Psoas muscle (tissue), 7 donors: ENCODE measurements around the gene PABPC3. TPM values are rescaled to one million over a fixed set of nuclear protein-coding genes. Genes with fewer than 3 reads are reported as not detected.

ENCODE experiments used
- polyA plus RNA-seq, 3 donors: library from polyadenylated mRNA; stranded (reverse); fragments of 200-250 nt; gene quantifications; one replicate each; pipeline ENCODE4 v1.2.3, GENCODE V29; 2013
- total RNA-seq, 4 donors: library from RNA; stranded (reverse); fragmentation: NEBNext Ultra II Directional in 2 of 4; extraction: Animal tissue kit (Norgen Biotek cat#: 25700) in 2 of 4; gene quantifications; one replicate each; pipeline versions ENCODE4 v1.2.1 to v1.2.4, GENCODE V29; 2021 to 2023
- donor health status: healthy with polysubstance abuse.
- donor health status: DM: no; HTN: no; CAD: no; lungs with moderate emphysema.
- donor health status: Bipolar disorder and iron deficiency.
- donor health status: healthy.
- donor health status: DM: no; HTN: no; CAD: no.
- donor health status: DM: no; HTN: no; CAD: no.
- donor health status: DM: yes; HTN: yes; CAD: no.

Gene PABPC3
- total and polyA plus RNA-seq, 7 donors = 0.01 to 0.11 (median 0.04) TPM; not detected in 2

Other genes with a start within 250 kb of the PABPC3 start
- gene AMER2, start 76.2 kb downstream of the PABPC3 start, total RNA-seq = under 1 TPM in 1 of 4 donors, not detected in 3; 0.04 TPM
- gene AMER2, start 76.2 kb downstream of the PABPC3 start, polyA plus RNA-seq = under 1 TPM in 2 of 3 donors, not detected in 1; 0.01 to 0.08 TPM
- 10 to 100 TPM; 13.6 to 15.8 (median 15.6) TPM for gene MTMR6, start 191.4 kb downstream of the PABPC3 start, total RNA-seq
- gene MTMR6, start 191.4 kb downstream of the PABPC3 start, polyA plus RNA-seq = 10 to 100 TPM in 1 of 3 donors, 1 to 10 TPM in 2; 7.7 to 22.9 (median 9.6) TPM
- gene NUP58, start 205.5 kb downstream of the PABPC3 start, total RNA-seq = 10 to 100 TPM; 24.2 to 35.6 (median 33.8) TPM
- gene NUP58, start 205.5 kb downstream of the PABPC3 start, polyA plus RNA-seq = 10 to 100 TPM; 11.2 to 40.0 (median 27.4) TPM